ENCODE measurements around the gene TTC12. TPM values are rescaled to one million over a fixed set of nuclear protein-coding genes. Genes with fewer than 3 reads are reported as not detected.

The TTC12 gene
- total RNA-seq, 4 donors from 2014 or later = 10.8 to 23.5 (median 17.2) TPM

DNA sequence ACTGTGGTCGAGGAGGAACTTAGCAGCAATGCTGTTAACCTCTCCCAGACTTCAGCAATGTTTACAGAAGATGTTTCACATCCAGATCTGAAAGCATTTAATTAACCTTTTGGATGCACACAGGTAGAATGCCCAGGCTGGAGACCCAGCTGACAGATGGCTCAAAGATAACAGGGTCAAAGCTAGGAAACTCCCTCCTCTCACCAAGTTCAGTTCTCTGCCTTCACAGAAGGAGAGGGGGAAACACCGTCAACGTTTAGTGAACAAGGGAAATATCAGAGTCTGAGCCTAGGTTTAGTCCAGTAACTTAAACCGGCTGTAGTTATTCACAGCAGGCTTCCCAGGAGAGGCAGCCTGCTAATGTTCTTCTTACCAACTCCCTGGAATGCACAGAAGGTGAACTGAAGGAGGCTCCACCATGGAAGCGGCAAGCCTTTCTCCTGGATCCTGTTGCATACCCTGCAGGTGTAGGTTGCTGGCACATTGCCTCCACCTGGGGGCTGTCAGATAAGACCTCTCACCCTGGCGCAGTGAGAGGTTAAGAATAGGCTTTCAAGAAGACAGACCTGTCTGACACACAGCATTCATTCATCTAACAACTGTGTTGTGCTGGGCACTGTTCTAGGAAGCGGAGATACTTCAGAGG, 49.7 kb downstream of the TTC12 start:
- Histone ChIP-seq H3K4me1 (no peaks in the 10 kb centered on the region), H3K36me3 (peaks cover 0 to 100% of the 10 kb centered on the region in 2 donors)
- 67 to 90% methylated on average over 1 to 3 of the region's 7 CpGs for WGBS, 2 donors (ENCODE audit: low coverage in 1 of 2)

DNA sequence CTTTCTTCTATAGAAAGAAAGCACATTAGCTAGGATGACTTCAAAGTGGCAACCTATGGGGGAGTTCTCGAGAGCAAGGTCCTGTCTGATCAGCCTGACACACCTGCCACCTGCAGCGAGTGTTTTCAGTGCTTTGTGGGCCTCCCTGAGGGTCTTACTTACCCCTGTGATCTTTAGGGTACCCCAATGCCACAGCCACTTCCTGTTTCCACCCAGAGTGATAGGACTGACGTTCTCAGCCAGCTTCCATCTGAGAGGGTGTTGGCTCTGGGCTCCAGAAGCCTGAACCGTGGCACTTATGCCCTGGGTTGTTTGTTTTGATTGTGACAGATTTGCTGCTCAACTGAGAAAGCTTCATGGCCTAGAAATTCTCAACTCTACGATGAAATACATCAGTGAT, 51.5 kb downstream of the TTC12 start:
- no peak for ATAC-seq
- Histone ChIP-seq H3K27me3 (no peaks in the 10 kb centered on the region), H3K27ac (no peak overlapping the region), H3K4me1 (no peaks in the 10 kb centered on the region), H3K36me3 (peaks cover 0 to 92% of the 10 kb centered on the region in 2 donors), H3K9me3 (no peaks in the 10 kb centered on the region), H3K4me3 (no peak overlapping the region)
- TF ChIP-seq, protein P1, sequence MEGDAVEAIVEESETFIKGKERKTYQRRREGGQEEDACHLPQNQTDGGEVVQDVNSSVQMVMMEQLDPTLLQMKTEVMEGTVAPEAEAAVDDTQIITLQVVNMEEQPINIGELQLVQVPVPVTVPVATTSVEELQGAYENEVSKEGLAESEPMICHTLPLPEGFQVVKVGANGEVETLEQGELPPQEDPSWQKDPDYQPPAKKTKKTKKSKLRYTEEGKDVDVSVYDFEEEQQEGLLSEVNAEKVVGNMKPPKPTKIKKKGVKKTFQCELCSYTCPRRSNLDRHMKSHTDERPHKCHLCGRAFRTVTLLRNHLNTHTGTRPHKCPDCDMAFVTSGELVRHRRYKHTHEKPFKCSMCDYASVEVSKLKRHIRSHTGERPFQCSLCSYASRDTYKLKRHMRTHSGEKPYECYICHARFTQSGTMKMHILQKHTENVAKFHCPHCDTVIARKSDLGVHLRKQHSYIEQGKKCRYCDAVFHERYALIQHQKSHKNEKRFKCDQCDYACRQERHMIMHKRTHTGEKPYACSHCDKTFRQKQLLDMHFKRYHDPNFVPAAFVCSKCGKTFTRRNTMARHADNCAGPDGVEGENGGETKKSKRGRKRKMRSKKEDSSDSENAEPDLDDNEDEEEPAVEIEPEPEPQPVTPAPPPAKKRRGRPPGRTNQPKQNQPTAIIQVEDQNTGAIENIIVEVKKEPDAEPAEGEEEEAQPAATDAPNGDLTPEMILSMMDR (IDR thresholded peaks at IDR 0.05) = no peak
- no peak for TF ChIP-seq EP300 (IDR thresholded peaks at IDR 0.05)
- TF ChIP-seq POLR2AphosphoS5 (IDR thresholded peaks at IDR 0.05) = no peak
- no peak for TF ChIP-seq POLR2A (IDR thresholded peaks at IDR 0.05)
- 75 to 93% methylated on average over 1 to 3 of the region's 5 CpGs for WGBS, 2 donors (ENCODE audit: low coverage in 1 of 2)

More for the DNA sequence above, 49.7 kb downstream of the TTC12 start:
- no peak overlapping the region for H3K4me3 ChIP-seq
- no peak for ATAC-seq
- no peak overlapping the region for H3K27ac ChIP-seq
- no peaks in the 10 kb centered on the region for H3K9me3 ChIP-seq
- TF ChIP-seq POLR2A (IDR thresholded peaks at IDR 0.05) (no peak), POLR2AphosphoS5 (IDR thresholded peaks at IDR 0.05) (no peak), EP300 (IDR thresholded peaks at IDR 0.05) (no peak)
- TF ChIP-seq, protein P1 (IDR thresholded peaks at IDR 0.05) = no peak
- H3K27me3 ChIP-seq = no peaks in the 10 kb centered on the region

DNA sequence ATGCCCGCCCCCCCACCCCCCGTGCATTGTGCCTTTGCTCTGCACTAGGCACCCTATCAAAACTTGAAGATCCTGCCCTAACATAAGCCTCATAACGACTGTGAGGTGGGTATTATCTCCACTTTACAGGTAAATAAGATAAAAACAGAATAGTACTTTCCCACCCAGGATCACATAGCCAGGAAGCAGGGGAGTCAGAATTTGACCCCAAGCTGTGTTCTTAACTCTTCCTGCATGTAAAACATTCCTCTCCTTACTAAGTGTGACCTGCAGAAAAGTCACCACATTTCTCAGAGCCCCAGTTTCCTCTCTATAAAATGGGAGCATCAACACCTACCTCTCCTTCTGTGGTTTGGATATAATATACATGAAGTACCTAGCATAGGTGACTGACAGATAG, 55.0 kb downstream of the TTC12 start:
- H3K36me3 ChIP-seq = peaks cover 0 to 57% of the 10 kb centered on the region in 2 donors
- TF ChIP-seq POLR2A (IDR thresholded peaks at IDR 0.05) = no peak
- TF ChIP-seq, protein P1 (IDR thresholded peaks at IDR 0.05) = no peak
- TF ChIP-seq POLR2AphosphoS5 (IDR thresholded peaks at IDR 0.05) = no peak
- TF ChIP-seq EP300 (IDR thresholded peaks at IDR 0.05) = no peak
- no peaks in the 10 kb centered on the region for H3K9me3 ChIP-seq
- H3K4me1 ChIP-seq = no peaks in the 10 kb centered on the region
- no peak overlapping the region for H3K4me3 ChIP-seq
- H3K27ac ChIP-seq = no peak overlapping the region
- H3K27me3 ChIP-seq = no peaks in the 10 kb centered on the region
- ATAC-seq = no peak
- 67% methylated on average over 1 of the region's 3 CpGs; no CpG with 5 or more reads in 1 of the 2 donors for WGBS, 2 donors (ENCODE audit: low coverage in 1 of 2)

DNA sequence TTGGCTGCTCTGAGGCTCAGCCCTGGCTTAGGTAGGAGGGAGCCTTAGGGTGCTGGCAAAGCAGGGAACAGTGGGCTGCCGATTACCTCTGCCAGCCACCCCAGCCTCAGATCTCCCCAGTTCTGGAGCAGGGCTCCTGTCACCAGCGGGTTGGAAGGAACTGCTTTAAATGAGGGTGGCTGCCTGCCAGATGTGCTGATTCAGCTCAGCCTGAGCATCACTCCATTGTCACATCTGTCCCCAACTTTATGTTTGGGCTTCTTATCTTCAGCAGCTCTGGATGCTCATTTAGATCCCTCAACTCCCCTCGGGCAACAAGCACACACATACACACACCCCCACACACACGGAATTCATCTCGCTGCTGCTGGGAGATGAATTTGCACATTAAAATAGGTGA, 56.3 kb downstream of the TTC12 start:
- no peak for ATAC-seq
- Histone ChIP-seq H3K4me3 (no peak overlapping the region), H3K4me1 (no peaks in the 10 kb centered on the region), H3K27me3 (no peaks in the 10 kb centered on the region), H3K9me3 (no peaks in the 10 kb centered on the region), H3K27ac (no peak overlapping the region), H3K36me3 (peaks cover 0 to 45% of the 10 kb centered on the region in 2 donors)
- no peak for TF ChIP-seq POLR2A (IDR thresholded peaks at IDR 0.05)
- no peak for TF ChIP-seq POLR2AphosphoS5 (IDR thresholded peaks at IDR 0.05)
- whole genome bisulfite sequencing, 2 donors (ENCODE audit: low coverage in 1 of 2) = 69 to 100% methylated on average over 1 to 4 of the region's 5 CpGs

DNA sequence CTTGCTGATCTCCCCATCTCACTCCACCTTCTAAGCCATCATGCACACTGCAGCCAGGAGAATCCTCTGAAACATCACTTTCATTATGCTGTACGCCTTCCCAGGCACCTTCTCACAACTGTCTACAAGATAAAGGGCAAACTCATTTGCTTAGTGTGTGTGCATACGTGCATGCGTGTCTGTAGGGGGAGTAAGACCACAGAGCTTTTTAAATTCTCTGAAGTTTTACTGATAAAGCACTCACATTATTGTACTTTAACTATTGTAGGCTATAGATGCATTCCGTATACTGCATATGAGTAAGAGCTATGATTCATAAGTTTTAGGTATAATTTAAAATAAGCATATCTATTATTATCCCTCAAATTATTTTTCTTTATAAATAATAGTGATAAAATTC, 57.9 kb downstream of the TTC12 start:
- peaks cover 0 to 28% of the 10 kb centered on the region in 2 donors for H3K36me3 ChIP-seq
- H3K27me3 ChIP-seq = no peaks in the 10 kb centered on the region
- 76 to 77% methylated on average over 4 of the region's 4 CpGs for WGBS, 2 donors (ENCODE audit: low coverage in 1 of 2)
- H3K9me3 ChIP-seq = no peaks in the 10 kb centered on the region
- ATAC-seq = no peak
- H3K4me1 ChIP-seq = no peaks in the 10 kb centered on the region
- no peak overlapping the region for H3K4me3 ChIP-seq
- no peak overlapping the region for H3K27ac ChIP-seq
- TF ChIP-seq EP300 (IDR thresholded peaks at IDR 0.05) (no peak), POLR2AphosphoS5 (IDR thresholded peaks at IDR 0.05) (no peak), POLR2A (IDR thresholded peaks at IDR 0.05) (no peak)
- TF ChIP-seq, protein P1 (IDR thresholded peaks at IDR 0.05) = no peak
